Uterus (tissue), 2 donors: ENCODE results near the gene PRRC2C.
"Not testable (repeated sequence)": the region's sequence is repeated elsewhere in the genome, so short reads cannot be mapped to it uniquely, and the experiment has no call there.

Source experiments
- CTCF ChIP-seq, 4 experiments: fragments of 200-600 bp in 2 of 4; fragments of 450-650 bp in 2 of 4; sonication (generic) in 2 of 4; IDR thresholded peaks; one replicate each; pipeline ENCODE4 v1.5.1; 2016 to 2019; ENCODE audit warnings: antibody characterized with exemption in 4 of 4, mild to moderate bottlenecking in 2 of 4, moderate library complexity in 1 of 4
- POLR2A ChIP-seq, 2 donors: fragments of 450-650 bp; IDR thresholded peaks; one replicate each; pipeline ENCODE4 v1.6.1; 2016; ENCODE audit warnings: antibody characterized with exemption in 2 of 2, mild to moderate bottlenecking in 1 of 2, moderate library complexity in 1 of 2

DNA sequence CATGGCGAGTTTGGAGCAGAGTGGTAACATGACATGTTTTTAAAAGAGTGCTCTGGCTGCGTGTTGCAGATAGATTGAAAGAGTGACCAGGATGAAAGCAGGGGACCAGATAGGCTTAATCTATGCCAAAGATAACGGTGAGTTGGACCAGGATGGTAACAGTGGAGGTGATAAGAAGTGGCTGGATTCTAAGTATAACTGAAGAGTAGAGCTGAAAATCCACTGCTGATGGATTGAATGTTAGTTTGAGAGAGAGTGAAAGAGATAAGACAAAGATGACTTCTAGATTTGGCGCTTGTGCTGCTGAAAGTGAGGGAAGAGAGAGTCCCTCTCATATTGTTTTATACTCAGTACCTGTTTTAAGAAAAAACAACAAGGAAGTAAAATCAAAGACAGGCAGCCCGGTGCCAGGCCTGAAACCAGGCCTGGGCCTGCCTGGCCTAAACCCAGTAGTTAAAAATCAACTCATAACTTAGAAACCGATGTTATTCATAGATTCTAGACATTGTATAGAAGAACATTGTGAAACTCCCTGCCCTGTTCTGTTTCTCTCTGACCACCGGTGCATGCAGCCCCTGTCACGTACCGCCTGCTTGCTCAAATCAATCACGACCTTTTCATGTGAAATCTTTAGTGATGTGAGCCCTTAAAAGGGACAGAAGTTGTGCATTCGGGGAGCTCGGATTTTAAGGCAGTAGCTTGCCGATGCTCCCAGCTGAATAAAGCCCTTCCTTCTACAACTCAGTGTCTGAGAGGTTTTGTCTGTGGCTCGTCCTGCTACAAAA lies 130.0 kb downstream of the PRRC2C start:
- not testable (repeated sequence) for TF ChIP-seq CTCF, POLR2A (IDR thresholded peaks at IDR 0.05)
